ENCODE measurements around the gene ADAMTS9. TPM values are rescaled to one million over a fixed set of nuclear protein-coding genes. Genes with fewer than 3 reads are reported as not detected.
A peak's percentile ranks its signal among the peaks of the same experiment; 100 is the strongest.

The ADAMTS9 gene
- total and polyA plus RNA-seq, 2 donors (not counting 3 experiments of a cell fraction or from before 2014, with no cell fraction given), result 6.5 to 23.9 TPM

- dilution Hi-C loops (cut with MboI; ENCODE audit: extremely low pct_ligation_motif_present, low sequenced_read_pairs), result no loop called here
- intact Hi-C loops (cut with micrococcal nuclease), result no loop called here
- no peak for TF ChIP-seq FOS (IDR thresholded peaks at IDR 0.05; ENCODE audit: borderline replicate concordance, insufficient read depth, low read length)
- no peak for TF ChIP-seq MAX (IDR thresholded peaks at IDR 0.05; ENCODE audit: insufficient read depth, insufficient read length)
- no peak for TF ChIP-seq POLR2AphosphoS5 (IDR thresholded peaks at IDR 0.05; ENCODE audit: insufficient read depth, low read depth, low read length)
- no peak for TF ChIP-seq GATA2 (IDR thresholded peaks at IDR 0.05; ENCODE audit: insufficient read depth, insufficient read length, low read depth, low read length)
- TF ChIP-seq MYC (IDR thresholded peaks at IDR 0.05; ENCODE audit: low read depth, low read length), result no peak
- TF ChIP-seq JUN (IDR thresholded peaks at IDR 0.05; ENCODE audit: borderline replicate concordance, insufficient read depth, insufficient read length, low read depth), result no peak
- TF ChIP-seq POLR2A (IDR thresholded peaks at IDR 0.05; ENCODE audit: low read depth, low read length), result no peak
- TF ChIP-seq CTCF (IDR thresholded peaks at IDR 0.05; ENCODE audit: extremely low read depth in 1 of 2, insufficient read depth in 1 of 2, low read depth in 1 of 2, low read length in 2 of 2), result no peak
- TF ChIP-seq EZH2 (IDR thresholded peaks at IDR 0.05; ENCODE audit: borderline replicate concordance, low read depth, low read length, severe bottlenecking), result no peak
Measured at GRCh38 chr3:64571982-64572381, 115.8 kb downstream of the ADAMTS9 start.

More at GRCh38 chr3:64571982-64572381, 115.8 kb downstream of the ADAMTS9 start:
- ChIA-PET CTCF (no interaction called here), POLR2A (no interaction called here)
- H3K9ac ChIP-seq (replicated peaks; ENCODE audit: extremely low read depth, insufficient read depth, low read length), result no peak overlapping the region
- no peak overlapping the region for H3K27ac ChIP-seq (ENCODE audit: insufficient read depth, low read depth, low read length)
- no peaks in the 10 kb centered on the region for H3K9me3 ChIP-seq (replicated peaks; ENCODE audit: control insufficient read depth, insufficient read depth, low read length)
- no peaks in the 10 kb centered on the region for H3K9me1 ChIP-seq (replicated peaks; ENCODE audit: control insufficient read depth, extremely low read depth, insufficient read depth, low read length)
- no peak overlapping the region for H3K4me2 ChIP-seq (ENCODE audit: insufficient read depth, low read length)
- no peak overlapping the region for H2AFZ ChIP-seq (ENCODE audit: low read depth, low read length)
- no peak overlapping the region for H3K4me3 ChIP-seq (replicated peaks in 1 of 3; ENCODE audit: insufficient read depth in 1 of 3, low read depth in 1 of 3, low read length in 3 of 3)
- H3K4me1 ChIP-seq (ENCODE audit: control insufficient read depth, extremely low read depth, insufficient read depth, low read length), result no peaks in the 10 kb centered on the region
- no peaks in the 10 kb centered on the region for H3K27me3 ChIP-seq (ENCODE audit: control insufficient read depth in 2 of 2, insufficient read depth in 2 of 2, low read length in 2 of 2)
- no peaks in the 10 kb centered on the region for H4K20me1 ChIP-seq (replicated peaks; ENCODE audit: control insufficient read depth, extremely low read depth, insufficient read depth, low read length)
- DNase-seq (ENCODE audit: low read depth, low spot score) (no peak), FAIRE-seq (peak; percentile 28)
- no peaks in the 10 kb centered on the region for H3K36me3 ChIP-seq (ENCODE audit: control insufficient read depth in 2 of 2, extremely low read depth in 1 of 2, insufficient read depth in 2 of 2, low read length in 2 of 2)
- H3K79me2 ChIP-seq (ENCODE audit: control insufficient read depth, insufficient read depth, low read length), result no peaks in the 10 kb centered on the region
- BruUV-seq (replicated peaks), result no TSS peak
